SU-DHL-6 (cell line): ENCODE measurements around the gene SLC22A23.

Source experiments
- H2AFZ ChIP-seq: fragments of 200-600 bp; sonication (generic); 2 replicates; pipeline ENCODE4 v1.6.1; 2014; ENCODE audit warnings: low read depth, mild to moderate bottlenecking, moderate library complexity, mixed read lengths, antibody characterized with exemption, low read length; ENCODE audit not compliant: severe bottlenecking
- H3F3A ChIP-seq: fragments of 200-600 bp; shearing (Covaris generic); 2 replicates; pipeline ENCODE4 v1.6.0; 2016; ENCODE audit warnings: antibody characterized with exemption, mild to moderate bottlenecking; ENCODE audit not compliant: insufficient read depth
- H3K27ac ChIP-seq: fragments of 200-600 bp; sonication (generic); 2 replicates; pipeline ENCODE4 v1.5.1; 2016; ENCODE audit warnings: low read depth, mild to moderate bottlenecking, low read length, moderate library complexity, mixed read lengths
- H3K27me3 ChIP-seq: fragments of 200-600 bp; sonication (generic), shearing (Covaris generic); 2 replicates; pipeline ENCODE4 v1.6.0; 2014; ENCODE audit warnings: mild to moderate bottlenecking, low read length
- H3K36me3 ChIP-seq: fragments of 200-600 bp; sonication (generic); 2 replicates; pipeline ENCODE4 v1.6.1; 2014; ENCODE audit warnings: mild to moderate bottlenecking, low read length, mixed read lengths
- H3K4me2 ChIP-seq: fragments of 300-600, 200-600 bp; shearing (Covaris generic), sonication (generic); 2 replicates; pipeline ENCODE4 v1.6.0; 2014; ENCODE audit warnings: low read length, low read depth, mild to moderate bottlenecking; ENCODE audit not compliant: poor library complexity, severe bottlenecking
- H3K4me3 ChIP-seq: fragments of 200-600 bp; sonication (generic); 2 replicates; pipeline ENCODE4 v1.5.1; 2014; ENCODE audit warnings: antibody characterized with exemption, low read length, mild to moderate bottlenecking, mixed read lengths; ENCODE audit not compliant: insufficient read depth, poor library complexity, severe bottlenecking
- H3K79me2 ChIP-seq: fragments of 200-600 bp; sonication (generic); 2 replicates; pipeline ENCODE4 v1.6.1; 2014; ENCODE audit warnings: mild to moderate bottlenecking, low read length, moderate library complexity; ENCODE audit not compliant: insufficient read depth
- H3K9ac ChIP-seq: fragments of 200-600 bp; sonication (generic); 2 replicates; pipeline ENCODE4 v1.7.0; 2014; ENCODE audit warnings: mild to moderate bottlenecking, low read length
- H3K9me2 ChIP-seq: fragments of 200-600 bp; sonication (generic); replicated peaks from 2 replicates; pipeline ENCODE4 v1.6.1; 2014; ENCODE audit warnings: low read length; ENCODE audit not compliant: insufficient read depth
- H3K9me3 ChIP-seq: fragments of 200-600 bp; sonication (generic); 2 replicates; pipeline ENCODE4 v1.6.1; 2014; ENCODE audit warnings: low read length, mixed read lengths; ENCODE audit not compliant: insufficient read depth
- H4K20me1 ChIP-seq: fragments of 200-600 bp; sonication (generic); 2 replicates; pipeline ENCODE4 v1.6.1; 2014; ENCODE audit warnings: low read depth, mild to moderate bottlenecking, antibody characterized with exemption, low read length, moderate library complexity, mixed read lengths
- CTCF ChIP-seq: fragments of 200-600 bp; sonication (generic); IDR thresholded peaks from one replicate; pipeline ENCODE4 v1.5.1; 2017; ENCODE audit warnings: antibody characterized with exemption, mild to moderate bottlenecking, low read length, moderate library complexity; ENCODE audit not compliant: insufficient read depth, poor library complexity, severe bottlenecking
- EZH2phosphoT487 ChIP-seq: fragments of 200-600 bp; sonication (generic), shearing (Covaris generic); conservative IDR thresholded peaks from 2 replicates; pipeline ENCODE4 v1.6.1; 2018; ENCODE audit warnings: mild to moderate bottlenecking, antibody characterized with exemption, low read length, moderate library complexity, mixed read lengths

SLC22A23 gene

GRCh38 chr6:3253597-3253961 is 203.3 kb downstream of the SLC22A23 start:
- no peaks in the 10 kb centered on the region; the same call in 1 of the 2 replicates for H3K27me3 ChIP-seq
- no peak overlapping the region for H3K27ac ChIP-seq
- no peak overlapping the region for H2AFZ ChIP-seq
- no peaks in the 10 kb centered on the region for H3K36me3 ChIP-seq
- no peaks in the 10 kb centered on the region for H3K79me2 ChIP-seq
- H3K9ac ChIP-seq: no peak overlapping the region
- H3K4me3 ChIP-seq: no peak overlapping the region
- H3F3A ChIP-seq: no peaks in the 10 kb centered on the region
- no peaks in the 10 kb centered on the region for H3K9me2 ChIP-seq
- no peaks in the 10 kb centered on the region for H3K9me3 ChIP-seq
- no peak overlapping the region for H3K4me2 ChIP-seq
- H4K20me1 ChIP-seq: no peaks in the 10 kb centered on the region
- TF ChIP-seq CTCF: no peak
- no peak for TF ChIP-seq EZH2phosphoT487

GRCh38 chr6:3252861-3253596 is 203.8 kb downstream of the SLC22A23 start:
- H3K4me2 ChIP-seq: no peak overlapping the region
- H3K9ac ChIP-seq: no peak overlapping the region
- no peak overlapping the region for H2AFZ ChIP-seq
- TF ChIP-seq EZH2phosphoT487 (no peak), CTCF (no peak)
- H3K27ac ChIP-seq: no peak overlapping the region
- no peaks in the 10 kb centered on the region for H3K9me3 ChIP-seq
- H3K4me3 ChIP-seq: no peak overlapping the region
- H3K79me2 ChIP-seq: no peaks in the 10 kb centered on the region
- no peaks in the 10 kb centered on the region for H3K9me2 ChIP-seq
- no peaks in the 10 kb centered on the region; the same call in 1 of the 2 replicates for H3K27me3 ChIP-seq
- H3F3A ChIP-seq: no peaks in the 10 kb centered on the region
- no peaks in the 10 kb centered on the region for H3K36me3 ChIP-seq
- no peaks in the 10 kb centered on the region for H4K20me1 ChIP-seq

GRCh38 chr6:3252369-3252768 is 204.5 kb downstream of the SLC22A23 start:
- no peak overlapping the region for H3K4me3 ChIP-seq
- TF ChIP-seq EZH2phosphoT487 (no peak), CTCF (no peak)
- no peaks in the 10 kb centered on the region for H3K9me2 ChIP-seq
- H3K79me2 ChIP-seq: no peaks in the 10 kb centered on the region
- no peaks in the 10 kb centered on the region for H3F3A ChIP-seq
- H3K4me2 ChIP-seq: no peak overlapping the region
- no peaks in the 10 kb centered on the region for H4K20me1 ChIP-seq
- no peak overlapping the region for H3K27ac ChIP-seq
- no peaks in the 10 kb centered on the region for H3K9me3 ChIP-seq
- H3K36me3 ChIP-seq: no peaks in the 10 kb centered on the region
- H3K9ac ChIP-seq: no peak overlapping the region
- H2AFZ ChIP-seq: no peak overlapping the region
- no peaks in the 10 kb centered on the region; the same call in 1 of the 2 replicates for H3K27me3 ChIP-seq
